ENCODE measurements around the gene DCAKD. TPM values are rescaled to one million over a fixed set of nuclear protein-coding genes. Genes with fewer than 3 reads are reported as not detected.

Gene DCAKD
- total RNA-seq, 1 experiment from 2014 or later = 31.9 TPM

DNA sequence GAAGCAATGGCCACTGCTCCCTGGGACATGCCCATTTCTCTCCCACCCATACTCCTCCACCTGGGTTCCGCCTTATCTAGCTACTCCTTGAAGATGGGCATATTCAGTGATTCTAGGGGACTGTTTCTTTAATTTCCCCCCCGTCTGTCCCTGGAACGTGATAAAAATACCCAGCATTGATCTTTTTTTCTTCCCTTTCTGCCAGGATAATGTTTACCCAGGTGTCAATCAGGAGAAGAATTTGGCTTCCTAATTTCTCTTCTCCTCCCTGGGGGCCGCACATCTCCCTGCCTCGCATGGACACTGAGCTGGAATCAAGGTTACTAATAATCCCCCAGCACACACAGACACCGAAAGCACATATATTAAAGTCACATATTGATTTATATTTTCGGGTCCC lies 35.2 kb downstream of the DCAKD start:
- Histone ChIP-seq H3K4me1 (ENCODE audit: control insufficient read depth in 1 of 2, insufficient read depth in 2 of 2, low read length in 2 of 2) (peaks cover 8 to 24% of the 10 kb centered on the region in 2 experiments; a peak in 3 of 4 replicates), H3K4me2 (ENCODE audit: low read length) (no peak overlapping the region), H3K27me3 (ENCODE audit: insufficient read depth, low read length) (no peaks in the 10 kb centered on the region), H3K4me3 (replicated peaks in 1 of 2; ENCODE audit: low read depth in 1 of 2, low read length in 2 of 2) (no peak overlapping the region), H3K27ac (ENCODE audit: low read depth, low read length) (no peak overlapping the region), H2AFZ (ENCODE audit: low read depth, low read length, poor library complexity, severe bottlenecking) (no peak overlapping the region), H3K36me3 (ENCODE audit: control insufficient read depth in 1 of 2, insufficient read depth in 2 of 2, low read length in 2 of 2) (no peaks in the 10 kb centered on the region), H3K79me2 (ENCODE audit: insufficient read depth, low read length) (no peaks in the 10 kb centered on the region), H4K20me1 (ENCODE audit: insufficient read depth) (no peaks in the 10 kb centered on the region), H3K9me2 (ENCODE audit: insufficient read depth) (no peaks in the 10 kb centered on the region), H3K9ac (ENCODE audit: low read length) (no peak overlapping the region), H3K9me3 (ENCODE audit: control insufficient read depth in 1 of 2, insufficient read depth in 1 of 2, low read depth in 1 of 2, low read length in 2 of 2) (no peaks in the 10 kb centered on the region)
- intact Hi-C loops (cut with micrococcal nuclease) = no loop called here
- no TSS peak for BruUV-seq (replicated peaks)
- no peak for TF ChIP-seq JUND (IDR thresholded peaks at IDR 0.05)
- no peak for TF ChIP-seq REST (IDR thresholded peaks at IDR 0.05; ENCODE audit: low read depth)
- no peak for TF ChIP-seq YY1 (IDR thresholded peaks at IDR 0.05; ENCODE audit: extremely low read depth, insufficient replicate concordance, low read depth, low read length)
- no peak for TF ChIP-seq TCF7L2 (IDR thresholded peaks at IDR 0.05; ENCODE audit: borderline replicate concordance, extremely low read depth, insufficient read depth, insufficient read length)
- no peak for TF ChIP-seq ZNF274 (IDR thresholded peaks at IDR 0.05; ENCODE audit: low read depth, low read length)
- no peak for TF ChIP-seq RAD21 (IDR thresholded peaks at IDR 0.05; ENCODE audit: low read depth)
- no peak for TF ChIP-seq SIN3A (IDR thresholded peaks at IDR 0.05; ENCODE audit: low read depth)
- no peak for TF ChIP-seq POLR2A (IDR thresholded peaks at IDR 0.05; ENCODE audit: borderline replicate concordance, extremely low read depth, insufficient read depth, insufficient read length)
- TF ChIP-seq EGR1 (IDR thresholded peaks at IDR 0.05; ENCODE audit: low read depth) = no peak
- TF ChIP-seq POLR2AphosphoS5 (IDR thresholded peaks at IDR 0.05; ENCODE audit: low read depth, low read length) = no peak
- no peak for TF ChIP-seq SRF (IDR thresholded peaks at IDR 0.05; ENCODE audit: low read depth)
- no peak for ATAC-seq
- POLR2A ChIA-PET = no interaction called here
- CTCF ChIA-PET = interaction anchor here (1.9 kb wide), 1 partner anchor 241 kb away, joined by 5 read pairs; no protein-coding TSS in a partner anchor
- RAD21 ChIA-PET (ENCODE audit: low non-redundant PET in 1 of 2, low total read pairs in 2 of 2, uncharacterized antibody in 2 of 2, unreplicated experiment in 2 of 2) = no interaction called here
- no peak for DNase-seq (ENCODE audit: low read depth, low spot score)
